Measurements from ENCODE around the gene CDA. TPM values are rescaled to one million over a fixed set of nuclear protein-coding genes. Genes with fewer than 3 reads are reported as not detected.
A peak's percentile ranks its signal among the peaks of the same experiment; 100 is the strongest.

The CDA gene
- total and polyA plus RNA-seq, 2 of the 8 experiments (the other 6 are each of a cell fraction or from before 2014, with no cell fraction given), result 4.4 to 11.3 TPM

- no peak overlapping the region for H3K4ac ChIP-seq (replicated peaks; ENCODE audit: insufficient read length, low read depth, low read length)
- H3K56ac ChIP-seq (replicated peaks; ENCODE audit: insufficient read length, low read depth, low read length), result no peak overlapping the region
- H3K9ac ChIP-seq (replicated peaks in 1 of 4; ENCODE audit: extremely low read depth in 1 of 4, low read depth in 3 of 4, low read length in 3 of 4), result no peak overlapping the region
- DNase-seq (ENCODE audit: low read depth in 1 of 2, low spot score in 2 of 2) (no peak), FAIRE-seq (no peak)
- no peak overlapping the region for H2BK5ac ChIP-seq (ENCODE audit: low read depth, low read length)
- no peak overlapping the region for H4K5ac ChIP-seq (ENCODE audit: insufficient read length, low read depth, low read length)
- H3K4me3 ChIP-seq (ENCODE audit: extremely low read depth in 1 of 4, insufficient read depth in 2 of 4, low read depth in 3 of 4, low read length in 4 of 4), result no peak overlapping the region
- 93% methylated on average over 4 of the region's 4 CpGs; no CpG with 5 or more reads in 1 of the 2 experiments for whole genome bisulfite sequencing, 2 experiments (ENCODE audit: extremely low coverage in 1 of 2, insufficient coverage in 1 of 2, insufficient read length in 1 of 2, insufficient replicate concordance in 2 of 2, low coverage in 1 of 2, low lambda C conversion rate in 2 of 2, missing lambda C conversion rate in 1 of 2)
- H4K8ac ChIP-seq (ENCODE audit: extremely low read depth, insufficient read depth, low read length), result peak overlapping the region; percentile 29; the same call in 1 of the 2 replicates
- H2AFZ ChIP-seq (ENCODE audit: low read length), result no peak overlapping the region
- no peaks in the 10 kb centered on the region for H3K23me2 ChIP-seq (ENCODE audit: low read depth, low read length)
- peak overlapping the region; percentile 40; the same call in 1 of the 2 replicates for H2BK20ac ChIP-seq (ENCODE audit: low read length)
- no peak overlapping the region for H2AK5ac ChIP-seq (ENCODE audit: low read depth, low read length)
- H3K4me2 ChIP-seq (ENCODE audit: insufficient read depth in 1 of 2, low read depth in 2 of 2, low read length in 2 of 2), result no peak overlapping the region
- CTCF ChIA-PET (ENCODE audit: partially characterized antibody), result interaction anchor here (0.6 to 2.4 kb wide), 4 partner anchors 15 to 1277 kb away, joined by 3 to 13 read pairs (median 4); partner anchors contain the start of gene PINK1
- peaks cover 0 to 4% (median under 1%) of the 10 kb centered on the region in 4 experiments; a peak in 2 of 7 replicates for H3K4me1 ChIP-seq (replicated peaks in 1 of 4; ENCODE audit: control insufficient read depth in 3 of 4, insufficient read depth in 4 of 4, low read length in 3 of 4)
- no peak overlapping the region for H4K91ac ChIP-seq (replicated peaks; ENCODE audit: insufficient read length, low read length)
- 0 out of 2 replicates have a peak overlapping the region, but pooled peaks have one; percentile 67 for H2BK15ac ChIP-seq (ENCODE audit: low read length)
- H3K27me3 ChIP-seq (replicated peaks in 1 of 4; ENCODE audit: control insufficient read depth in 3 of 4, extremely low read depth in 1 of 4, insufficient read depth in 3 of 4, low read length in 3 of 4), result no peaks in the 10 kb centered on the region
- H2BK12ac ChIP-seq (ENCODE audit: low read depth, low read length), result no peak overlapping the region
- H3K27ac ChIP-seq (ENCODE audit: low read depth, low read length), result no peak overlapping the region
- H3K14ac ChIP-seq (ENCODE audit: insufficient read length), result no peak overlapping the region
- POLR2A ChIA-PET (ENCODE audit: partially characterized antibody), result interaction anchor here (0.7 to 1.7 kb wide), 3 partner anchors 15 to 32 kb away, joined by 3 read pairs; no protein-coding TSS in a partner anchor
- no peak overlapping the region for H3K18ac ChIP-seq (ENCODE audit: extremely low read depth, low read length)
- H3K9me3 ChIP-seq (ENCODE audit: insufficient read depth in 2 of 2, low read depth in 1 of 2, low read length in 1 of 2), result no peaks in the 10 kb centered on the region
- H4K20me1 ChIP-seq (replicated peaks in 1 of 2; ENCODE audit: control insufficient read depth in 1 of 2, insufficient read depth in 2 of 2, low read length in 2 of 2), result no peaks in the 10 kb centered on the region
- no peaks in the 10 kb centered on the region for H3K79me1 ChIP-seq (ENCODE audit: low read depth, low read length)
- H2BK120ac ChIP-seq (replicated peaks; ENCODE audit: low read depth, low read length), result no peak overlapping the region
- no peaks in the 10 kb centered on the region for H3K36me3 ChIP-seq (ENCODE audit: control insufficient read depth in 2 of 4, insufficient read depth in 4 of 4, low read length in 3 of 4)
- TF ChIP-seq KDM5A (IDR thresholded peaks at IDR 0.05; ENCODE audit: low read length), result no peak
- no peak for TF ChIP-seq RNF2 (IDR thresholded peaks at IDR 0.05; ENCODE audit: borderline replicate concordance, low read depth, low read length, missing control alignments, poor library complexity, severe bottlenecking)
- TF ChIP-seq EZH2 (IDR thresholded peaks at IDR 0.05; ENCODE audit: low read depth, low read length, severe bottlenecking), result no peak
- no peak for TF ChIP-seq EP300 (IDR thresholded peaks at IDR 0.05; ENCODE audit: borderline replicate concordance in 1 of 2, low read depth in 2 of 2, low read length in 2 of 2)
- no peak for TF ChIP-seq KDM1A (IDR thresholded peaks at IDR 0.05; ENCODE audit: borderline replicate concordance, low read length)
- no peak for TF ChIP-seq HDAC6 (IDR thresholded peaks at IDR 0.05; ENCODE audit: low read depth, low read length)
- no peak for TF ChIP-seq TCF12 (IDR thresholded peaks at IDR 0.05; ENCODE audit: low read depth, low read length)
- TF ChIP-seq CREB1 (IDR thresholded peaks at IDR 0.05), result no peak
- TF ChIP-seq TEAD4 (IDR thresholded peaks at IDR 0.05; ENCODE audit: low read depth, low read length), result no peak
- TF ChIP-seq RFX5 (IDR thresholded peaks at IDR 0.05; ENCODE audit: borderline replicate concordance, low read depth, low read length), result no peak
- no peak for TF ChIP-seq NRF1 (IDR thresholded peaks at IDR 0.05; ENCODE audit: low read depth, low read length)
- TF ChIP-seq ZNF274 (IDR thresholded peaks at IDR 0.05; ENCODE audit: borderline replicate concordance, extremely low read depth, low read length), result no peak
- no peak for TF ChIP-seq SP1 (IDR thresholded peaks at IDR 0.05; ENCODE audit: low read depth, low read length)
- H3K23ac ChIP-seq (ENCODE audit: insufficient read length), result no peak overlapping the region
- H3K79me2 ChIP-seq (ENCODE audit: control insufficient read depth in 1 of 2, insufficient read depth in 2 of 2, low read length in 2 of 2), result no peaks in the 10 kb centered on the region
Measured at GRCh38 chr1:20618550-20618949, 29.7 kb downstream of the CDA start.

Data from H1 (cell line).